ENCODE measurements around the gene JAM2.

DNA sequence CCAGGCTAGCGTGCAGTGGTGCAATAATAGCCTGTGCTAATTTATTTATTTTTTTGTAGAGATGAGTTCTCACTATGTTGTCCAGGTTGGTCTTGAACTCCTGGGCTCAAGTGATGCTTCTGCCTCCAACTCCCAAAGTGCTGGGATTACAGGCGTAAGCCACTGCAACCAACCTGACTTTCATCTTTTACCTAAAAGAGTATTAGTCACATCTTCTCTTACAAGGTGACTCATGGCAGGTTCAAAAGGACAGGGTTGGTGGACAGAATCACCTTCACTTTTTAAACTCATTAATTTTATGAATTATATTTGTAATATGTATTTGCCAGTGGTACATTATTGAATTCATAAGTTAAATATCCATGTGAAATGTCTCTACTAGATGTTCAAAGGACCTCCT lies 18.1 kb downstream of the JAM2 start:
- TF ChIP-seq CTCF (IDR thresholded peaks at IDR 0.05; ENCODE audit: low read depth, low read length): no peak
- TF ChIP-seq EZH2phosphoT487 (IDR thresholded peaks at IDR 0.05; ENCODE audit: low read depth): no peak

All from OCI-LY3 (cell line).